AML-193 (cell line): Measurements from ENCODE around the gene FURIN.
"Not testable (repeated sequence)": the region's sequence is repeated elsewhere in the genome, so short reads cannot be mapped to it uniquely, and the experiment has no call there.

Experiments
- DNase-seq, 2 experiments: peaks; one replicate each; lab custom pipeline; 2025; lab: John Stamatoyannopoulos, UW

Gene FURIN

DNA sequence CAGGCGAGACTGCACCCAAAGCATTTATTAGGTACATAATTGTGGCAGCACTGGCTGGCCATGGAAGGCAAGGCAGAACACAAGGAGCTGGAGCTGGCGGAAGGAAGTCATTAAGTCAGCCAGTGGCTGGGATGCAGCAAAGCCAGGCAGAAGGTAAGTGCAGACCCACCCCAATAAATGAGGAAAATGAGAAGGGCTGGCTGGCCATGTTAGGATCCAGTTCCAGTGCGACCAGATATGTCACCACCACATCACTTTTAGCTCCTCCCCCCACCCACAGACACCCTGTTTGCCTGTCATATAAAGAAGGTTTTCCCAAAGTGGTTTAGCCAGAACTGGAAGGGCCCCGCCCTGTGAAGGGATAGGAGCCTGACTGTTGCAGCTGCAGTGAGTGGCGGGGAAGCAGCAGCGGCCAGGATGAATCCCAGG, at the start of gene FURIN:
TSS of gene FURIN (plus strand) at position 328 of the 429 bp plus-strand sequence. CDS start 7,153 bp downstream, outside the sequence.
- DNase-seq, result no peak

DNA sequence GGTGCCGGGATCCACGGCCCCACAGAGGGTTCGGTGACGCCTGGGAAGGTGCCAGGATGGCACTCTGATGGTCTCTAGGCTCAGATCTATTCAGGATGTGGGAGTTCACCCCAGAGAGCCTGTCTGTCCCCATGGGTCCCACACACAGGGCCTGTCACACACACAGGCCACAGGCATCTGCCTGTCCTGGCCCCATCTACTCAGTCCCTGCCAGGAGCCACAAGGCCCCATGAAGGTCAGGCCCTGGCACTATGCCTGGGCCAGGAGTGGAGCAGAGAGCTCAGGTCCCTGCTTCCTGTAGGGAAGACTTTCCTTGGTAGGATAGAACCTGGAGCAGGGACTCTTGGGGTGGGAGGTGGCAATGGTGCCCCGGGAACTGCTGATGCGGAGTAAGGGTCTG, 49.0 kb upstream of the FURIN start:
- no peak for DNase-seq

DNA sequence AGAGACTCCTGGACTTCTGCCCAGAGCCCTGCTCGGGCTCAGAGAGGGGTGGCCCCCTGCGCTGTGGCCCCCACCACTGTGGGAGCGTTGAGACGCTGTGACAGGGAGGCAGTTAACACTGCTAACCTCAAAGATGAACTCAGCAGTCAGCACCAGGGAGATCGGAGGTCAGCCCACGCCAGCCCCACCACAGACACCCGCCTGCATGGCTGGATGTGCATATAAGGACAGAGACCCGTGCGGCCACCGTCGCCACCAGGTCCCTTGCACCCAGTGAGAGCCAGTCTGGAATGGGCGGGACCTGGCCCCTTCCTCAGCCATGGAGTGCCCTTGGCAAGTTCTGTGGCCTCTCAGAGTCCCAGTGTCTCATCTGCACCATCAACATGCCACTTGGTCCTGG, 48.5 kb upstream of the FURIN start:
- no peak for DNase-seq

GRCh38 chr15:90820481-90820880, 47.9 kb upstream of the FURIN start:
- no peak for DNase-seq

- no peak for DNase-seq
Measured at GRCh38 chr15:90822204-90822955, 46.0 kb upstream of the FURIN start.

- DNase-seq, result no peak
Measured at GRCh38 chr15:90823455-90823974, 44.9 kb upstream of the FURIN start.

GRCh38 chr15:90825115-90825899, 43.1 kb upstream of the FURIN start:
- DNase-seq, result not testable (repeated sequence)

- DNase-seq, result not testable (repeated sequence)
Measured at GRCh38 chr15:90826206-90826885, 42.0 kb upstream of the FURIN start.

GRCh38 chr15:90826886-90827435, 41.4 kb upstream of the FURIN start:
- no peak for DNase-seq

GRCh38 chr15:90828111-90828510, 40.3 kb upstream of the FURIN start:
- no peak for DNase-seq

- no peak for DNase-seq
Measured at GRCh38 chr15:90829126-90829525, 39.3 kb upstream of the FURIN start.

DNA sequence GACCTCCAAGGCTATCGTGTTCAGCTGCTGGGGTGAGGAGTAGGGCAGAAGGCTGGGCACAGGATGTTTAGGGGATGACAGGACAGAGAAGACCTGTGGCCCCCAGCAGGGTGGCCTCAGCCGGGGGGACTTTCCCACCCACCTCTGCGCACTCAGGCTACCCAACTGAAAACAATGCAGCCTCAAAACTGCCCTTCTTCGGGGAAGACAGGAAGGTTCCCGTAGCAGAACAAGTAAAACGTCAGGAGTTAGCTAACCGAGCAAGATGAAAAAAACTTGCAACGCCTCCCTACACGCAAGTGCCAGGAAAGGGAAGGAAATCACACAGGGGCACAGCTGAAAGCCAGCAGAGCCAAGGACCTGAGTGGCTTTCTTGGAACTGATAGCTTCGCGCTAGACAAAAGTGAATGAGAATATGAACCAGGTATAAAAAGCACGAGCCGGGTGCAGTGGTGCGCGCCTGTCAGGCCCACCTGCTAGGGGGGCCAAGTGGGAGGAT, 38.4 kb upstream of the FURIN start:
- peak; percentile 80 to 88 for DNase-seq

DNA sequence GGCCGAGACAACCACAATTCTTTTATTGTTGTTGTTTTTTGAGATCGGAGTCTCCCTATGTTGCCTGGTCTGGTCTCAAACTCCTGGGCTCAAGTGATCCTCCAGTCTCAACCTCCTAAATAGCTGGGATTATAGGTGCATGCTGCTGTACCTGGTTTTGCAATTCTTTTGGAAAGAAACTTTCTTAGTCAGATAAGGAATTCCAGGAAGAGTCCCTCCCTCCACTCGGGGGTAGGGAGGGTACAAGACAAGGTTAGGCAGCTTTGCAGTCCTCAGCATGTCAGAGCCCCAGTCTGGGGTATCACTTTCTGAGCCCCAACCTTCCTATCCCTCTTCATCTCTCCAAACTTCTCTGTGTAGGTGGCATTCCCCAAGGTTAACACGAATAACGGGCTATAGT, 33.8 kb upstream of the FURIN start:
- no peak for DNase-seq

DNA sequence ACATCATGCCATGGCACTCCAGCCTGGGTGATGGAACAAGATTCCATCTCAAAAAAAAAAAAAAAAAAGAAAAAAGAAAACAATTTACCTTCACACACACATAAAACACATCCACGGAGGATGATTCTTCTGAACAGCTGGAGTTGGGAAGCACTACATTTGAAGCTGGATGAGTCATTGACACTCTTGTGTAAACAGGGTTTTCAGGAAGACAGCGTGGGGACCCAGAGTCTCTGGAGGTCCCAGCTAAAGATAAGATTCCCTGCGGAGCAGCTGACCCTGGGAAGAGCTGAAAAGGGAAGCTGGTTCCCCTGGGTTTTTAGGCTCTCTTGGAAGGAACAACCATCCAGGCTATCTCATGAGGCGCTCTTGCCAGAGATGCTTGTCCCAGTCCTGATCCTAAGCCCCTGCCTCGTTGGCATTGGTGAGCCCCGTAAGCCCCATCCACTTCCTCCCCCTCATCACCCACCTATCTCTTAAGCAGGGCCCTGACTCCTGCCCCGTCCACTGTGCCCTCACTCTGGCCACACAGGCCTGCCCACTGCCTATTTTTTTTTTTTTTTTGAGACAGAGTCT, 32.0 kb upstream of the FURIN start:
- DNase-seq, result no peak

- no peak for DNase-seq
Measured at GRCh38 chr15:90837094-90837493, 31.3 kb upstream of the FURIN start.

DNA sequence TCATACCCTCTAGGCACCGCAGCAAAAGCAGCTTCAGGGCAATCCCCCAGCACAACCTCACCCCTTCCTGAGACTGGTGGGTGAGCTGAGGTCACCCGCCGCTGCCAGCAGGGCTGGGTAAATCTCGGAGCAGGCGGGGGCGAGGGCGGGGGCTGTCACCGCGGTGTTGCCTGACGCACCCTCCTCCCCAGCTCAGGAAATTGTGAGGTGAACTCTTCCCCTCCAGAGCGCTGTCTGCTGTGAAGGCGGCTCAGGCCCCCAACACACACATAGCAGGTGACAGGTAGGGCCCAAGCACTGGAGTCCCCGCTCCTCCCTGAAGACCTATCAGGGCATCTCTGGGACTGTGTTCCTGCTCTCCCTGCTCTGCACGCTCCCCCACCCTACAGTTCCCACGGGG, 30.2 kb upstream of the FURIN start:
- DNase-seq, result no peak

DNA sequence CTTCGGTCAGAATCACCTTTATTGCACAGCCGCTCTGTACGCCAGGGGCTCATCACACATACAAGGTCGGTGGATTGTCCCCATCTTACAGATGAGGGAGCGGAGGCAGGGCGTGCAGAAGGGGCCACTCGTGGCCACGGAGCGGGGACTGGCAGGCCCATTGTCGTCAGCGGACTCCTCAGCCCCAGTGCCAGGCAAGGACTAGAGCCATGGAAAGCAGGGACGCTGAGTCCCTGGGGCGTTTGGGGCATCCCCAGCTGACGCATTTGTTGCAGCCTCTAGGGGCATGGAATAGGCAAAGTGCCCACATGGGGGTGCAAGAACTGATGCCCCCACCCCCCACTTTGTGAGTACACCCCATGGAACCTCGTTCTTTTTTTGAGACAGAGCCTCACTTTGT, 29.8 kb upstream of the FURIN start:
- no peak for DNase-seq

DNA sequence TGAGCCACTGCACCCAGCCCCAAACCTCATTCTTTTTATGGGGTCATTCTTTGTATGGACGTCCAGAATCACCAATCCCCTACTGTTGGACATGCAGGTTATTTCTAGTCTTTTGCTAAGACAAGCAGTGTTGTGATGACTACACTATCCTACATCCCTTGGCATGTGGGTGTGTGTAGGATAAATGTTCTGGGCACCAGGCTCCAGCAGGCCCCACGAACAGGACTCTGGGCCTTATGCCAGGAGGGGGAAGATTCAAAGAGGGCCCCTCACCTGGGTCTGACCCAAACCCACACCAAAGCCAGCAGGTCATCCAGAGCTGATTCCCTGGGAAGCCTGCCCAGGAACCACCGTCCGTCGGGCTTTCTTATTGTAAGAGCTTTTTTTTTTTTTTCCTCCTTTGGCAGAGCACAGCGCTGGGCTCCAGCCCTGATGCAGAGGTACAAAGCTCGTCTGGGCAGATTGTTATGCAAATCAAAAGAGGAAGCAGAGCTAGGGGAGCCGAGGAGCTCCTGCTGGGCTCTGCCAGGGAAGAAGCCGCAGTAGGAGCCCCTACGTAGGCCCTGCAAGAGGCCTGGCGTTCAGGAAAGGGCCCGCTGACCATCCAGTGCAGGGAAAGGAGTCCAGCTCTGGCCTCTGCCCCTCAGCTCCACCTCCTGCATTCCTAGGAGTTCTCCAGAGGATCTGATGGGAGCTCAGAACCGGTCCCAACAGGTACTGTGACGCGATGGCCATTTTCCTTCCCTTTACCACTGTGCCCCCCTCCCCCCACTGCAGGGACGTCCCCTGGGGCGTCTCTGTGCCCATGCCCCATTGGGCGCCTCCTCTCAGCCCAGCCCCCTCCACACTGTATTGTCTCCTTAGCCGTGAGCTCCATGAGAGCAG, 29.0 kb upstream of the FURIN start:
- peak; percentile 83 to 90 for DNase-seq

DNA sequence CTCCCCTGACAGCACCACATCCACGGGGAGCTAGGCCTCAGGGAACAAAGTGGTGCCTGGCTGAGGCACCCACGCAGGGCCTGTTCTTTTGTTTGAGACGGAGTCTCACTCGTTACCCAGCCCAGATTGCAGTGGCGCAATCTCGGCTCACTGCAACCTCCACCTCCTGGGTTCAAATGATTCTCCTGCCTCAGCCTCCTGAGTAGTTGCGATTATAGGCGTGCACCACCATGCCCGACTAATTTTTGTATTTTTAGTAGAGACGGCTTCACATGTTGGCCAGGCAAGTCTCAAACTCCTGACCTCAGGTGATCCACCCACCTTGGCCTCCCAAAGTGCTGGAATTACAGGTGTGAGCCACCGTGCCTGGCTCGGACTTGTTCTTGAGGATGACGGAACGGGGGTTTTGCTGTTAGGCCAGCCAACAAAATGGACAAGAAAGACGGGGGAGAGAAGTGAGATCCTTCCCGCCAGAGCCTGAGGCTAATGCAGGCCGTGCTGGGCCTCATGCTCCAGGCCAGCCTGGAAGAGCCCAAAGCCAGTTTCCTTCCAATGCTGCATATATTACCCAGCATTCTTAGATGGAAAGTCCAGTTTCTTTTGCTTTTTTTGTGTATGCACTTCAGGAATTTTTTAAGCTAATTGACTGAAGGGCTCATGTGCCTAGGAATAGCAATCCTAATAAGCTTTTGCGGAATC, 28.1 kb upstream of the FURIN start:
- DNase-seq, result no peak

DNA sequence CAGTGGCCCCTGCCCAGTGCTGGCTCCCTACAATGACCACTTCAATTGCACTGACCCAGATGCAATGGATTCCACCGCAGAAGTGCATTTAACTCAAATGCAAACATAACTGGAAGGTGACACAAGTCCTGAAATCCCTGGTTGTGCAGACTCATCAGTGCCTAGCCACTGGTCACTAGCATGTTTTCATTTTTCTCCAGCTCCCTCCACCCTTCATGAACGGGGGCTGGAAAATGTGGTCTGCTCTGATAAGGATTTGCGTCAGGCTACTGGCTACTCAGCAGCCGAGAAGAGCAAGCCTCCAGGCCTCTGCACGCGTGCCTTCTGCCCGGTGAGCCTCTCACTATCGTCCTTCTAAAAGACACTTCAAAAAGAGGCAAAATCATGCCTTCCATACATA, 27.4 kb upstream of the FURIN start:
- DNase-seq, result no peak
